Heart left ventricle (tissue), 13 donors: ENCODE data around the gene DCTPP1.

ENCODE experiments used
- POLR2A ChIP-seq, 2 donors: fragments of 450-650 bp; IDR thresholded peaks; one replicate each; pipeline ENCODE4 v1.6.1; 2017; ENCODE audit warnings: antibody characterized with exemption in 2 of 2, mild to moderate bottlenecking in 2 of 2, moderate library complexity in 2 of 2
- TF ChIP-seq, protein P1 (sequence below), 12 donors: fragments of 200-600 bp; sonication (generic) in 4 of 12; IDR thresholded peaks; one replicate each; pipeline versions ENCODE4 v1.5.0 to v1.8.0; 2018 to 2022; ENCODE audit warnings: antibody characterized with exemption in 12 of 12, mild to moderate bottlenecking in 5 of 12
- donor health status: ischemic (EF 13 %, LVEDD 7.1; RV severe dilation, severe dysfunction).
- donor health status: DM: no; HTN: yes; CAD: no.
- donor health status: DM: no; HTN: no; CAD: no.
- donor health status: ischemic (EF 25% LVEDD 6.9; RV normal size, moderate dysfunction).
- donor health status: ischemic (EF 25% LVEDD 5.7; RV mildly dilated, moderate dysfunction).
- donor health status: ischemic (EF 35%, LVEDD 5.7; RV mildly dilated, moderate dysfunction).
- donor health status: nonischemic (EF 11% LVEDD 7.7; RV severe dilation, severe dysfunction).
- donor health status: DM: yes; HTN: yes; CAD: no.
- donor health status: PGD.
- donor health status: ischemic (EF 29% LVEDD 5.4; RV normal size, mild dysfunction).
- donor health status: nonischemic (EF 23%, LVEDD 6.1; RV moderate dilation, normal function).

DNA sequence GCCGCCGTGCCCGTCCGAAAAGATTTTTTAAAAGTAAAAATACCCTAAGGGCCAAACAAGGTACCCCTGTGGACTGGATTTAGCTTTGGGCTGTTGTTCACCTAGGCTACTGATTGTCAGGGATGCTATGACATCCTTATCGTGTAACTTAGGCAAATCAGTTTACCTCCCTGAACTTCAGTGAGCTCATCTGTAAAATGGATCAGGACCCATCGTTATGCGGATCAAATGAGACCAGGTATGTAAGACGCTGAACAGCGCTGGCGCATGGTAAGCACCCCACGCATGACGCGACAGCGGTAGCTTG, 23.1 kb downstream of the DCTPP1 start:
- TF ChIP-seq, protein P1, sequence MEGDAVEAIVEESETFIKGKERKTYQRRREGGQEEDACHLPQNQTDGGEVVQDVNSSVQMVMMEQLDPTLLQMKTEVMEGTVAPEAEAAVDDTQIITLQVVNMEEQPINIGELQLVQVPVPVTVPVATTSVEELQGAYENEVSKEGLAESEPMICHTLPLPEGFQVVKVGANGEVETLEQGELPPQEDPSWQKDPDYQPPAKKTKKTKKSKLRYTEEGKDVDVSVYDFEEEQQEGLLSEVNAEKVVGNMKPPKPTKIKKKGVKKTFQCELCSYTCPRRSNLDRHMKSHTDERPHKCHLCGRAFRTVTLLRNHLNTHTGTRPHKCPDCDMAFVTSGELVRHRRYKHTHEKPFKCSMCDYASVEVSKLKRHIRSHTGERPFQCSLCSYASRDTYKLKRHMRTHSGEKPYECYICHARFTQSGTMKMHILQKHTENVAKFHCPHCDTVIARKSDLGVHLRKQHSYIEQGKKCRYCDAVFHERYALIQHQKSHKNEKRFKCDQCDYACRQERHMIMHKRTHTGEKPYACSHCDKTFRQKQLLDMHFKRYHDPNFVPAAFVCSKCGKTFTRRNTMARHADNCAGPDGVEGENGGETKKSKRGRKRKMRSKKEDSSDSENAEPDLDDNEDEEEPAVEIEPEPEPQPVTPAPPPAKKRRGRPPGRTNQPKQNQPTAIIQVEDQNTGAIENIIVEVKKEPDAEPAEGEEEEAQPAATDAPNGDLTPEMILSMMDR (IDR thresholded peaks at IDR 0.05): no peak
- TF ChIP-seq POLR2A (IDR thresholded peaks at IDR 0.05): no peak
